ENCODE measurements around the gene RANBP1.
A peak's percentile ranks its signal among the peaks of the same experiment; 100 is the strongest.
"Not testable (repeated sequence)": the region's sequence is repeated elsewhere in the genome, so short reads cannot be mapped to it uniquely, and the experiment has no call there.

The RANBP1 gene

DNA sequence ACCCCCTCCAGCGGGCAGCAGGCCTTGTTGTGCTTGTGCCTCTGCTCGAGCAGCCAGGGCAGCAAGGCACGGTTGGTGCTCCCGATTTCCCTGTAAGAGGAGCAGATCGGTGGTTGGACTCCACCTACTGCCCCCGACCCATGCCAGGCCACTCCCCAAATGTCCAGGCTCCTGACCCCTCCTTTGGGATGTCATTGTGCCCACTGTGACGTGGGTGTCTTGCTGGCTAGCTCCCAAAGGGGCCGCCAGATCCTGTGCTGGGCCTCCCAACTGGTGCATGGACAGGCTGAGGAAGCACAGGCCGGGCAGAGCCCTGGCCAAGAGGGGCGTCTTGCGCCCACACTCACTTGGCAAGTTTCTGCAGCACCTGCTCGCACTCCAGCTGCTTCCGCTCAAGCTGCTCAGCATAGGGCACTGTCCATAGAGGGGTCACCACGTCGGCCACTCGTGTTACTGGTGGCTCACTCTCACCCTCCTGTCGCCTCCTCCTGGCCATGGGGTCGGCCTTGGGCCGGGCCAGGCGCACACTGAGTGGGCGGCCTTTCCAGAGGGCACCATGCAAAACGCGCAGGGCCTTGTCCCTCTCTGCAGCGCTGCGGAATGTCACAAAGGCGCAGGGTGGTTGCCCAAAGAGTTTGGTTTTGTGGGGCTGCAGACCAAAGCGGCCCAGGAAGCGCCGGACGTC, at the start of gene RANBP1:
Gene RANBP1, plus strand, starts transcription at position 414 of the 685 bp plus-strand sequence. Its CDS starts 81 bp downstream, at position 495.
- Histone ChIP-seq H3K9ac (ENCODE audit: insufficient read length) (peak within 1 kb of the TSS; percentile 99), H3K9me3 (ENCODE audit: low read depth, low read length) (no peaks in the 10 kb centered on the region), H3K4me3 (peak within 1 kb of the TSS; percentile 100), H3K36me3 (ENCODE audit: insufficient read depth, low read length) (peaks cover 73% of the 10 kb centered on the region), H3K27ac (peak within 1 kb of the TSS; percentile 72)
- DNase-seq (ENCODE audit: low read depth, low spot score) = no peak
- TF ChIP-seq POLR2AphosphoS5 (IDR thresholded peaks at IDR 0.05; ENCODE audit: borderline replicate concordance, low read depth, low read length) = no peak
- TF ChIP-seq EZH2 (IDR thresholded peaks at IDR 0.05) = no peak
- no peak for TF ChIP-seq FOXP2 (optimal IDR thresholded peaks at IDR 0.05; ENCODE audit: control extremely low read depth, extremely low read length, insufficient read depth)

DNA sequence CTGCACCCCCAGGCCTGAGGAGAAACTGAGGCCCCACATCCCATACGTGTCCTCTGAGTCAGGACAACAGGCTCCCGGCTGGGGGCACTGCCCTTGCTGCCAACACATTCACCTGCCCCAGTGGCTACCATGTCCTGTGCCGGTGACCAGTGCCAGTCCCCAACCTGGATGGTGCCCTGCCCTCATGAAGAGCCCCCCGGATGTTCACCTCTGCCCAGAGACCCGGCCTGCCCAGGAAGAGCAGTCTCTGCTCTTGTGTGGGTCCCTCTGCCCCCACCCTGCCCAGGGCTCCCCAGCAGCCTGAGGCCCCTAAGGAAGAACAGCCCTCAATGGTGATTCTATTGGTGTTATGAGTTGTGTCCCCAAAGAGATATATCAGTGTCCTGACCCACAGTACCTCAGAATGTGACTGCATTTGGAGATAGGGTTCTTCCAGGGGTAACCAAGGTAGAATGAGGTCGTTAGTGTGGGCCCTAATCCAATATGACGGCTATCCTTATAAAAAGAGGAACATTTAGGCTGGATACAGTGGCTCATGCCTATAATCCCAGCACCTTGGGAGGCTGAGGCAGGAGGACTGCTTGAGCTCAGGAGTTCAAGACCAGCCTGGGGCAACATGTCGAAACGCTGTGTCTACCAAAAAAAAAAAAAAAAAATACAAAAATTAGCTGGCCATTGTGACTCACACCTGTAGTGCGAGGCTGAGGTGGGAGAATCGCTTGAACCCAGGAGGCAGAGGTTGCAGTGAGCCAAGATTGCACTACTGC, 49.1 kb upstream of the RANBP1 start:
- Histone ChIP-seq H3K4me3 (no peak overlapping the region), H3K36me3 (ENCODE audit: insufficient read depth, low read length) (no peaks in the 10 kb centered on the region), H3K27ac (no peak overlapping the region), H3K9ac (ENCODE audit: insufficient read length) (no peak overlapping the region), H3K9me3 (ENCODE audit: low read depth, low read length) (no peaks in the 10 kb centered on the region)
- TF ChIP-seq POLR2AphosphoS5 (IDR thresholded peaks at IDR 0.05; ENCODE audit: borderline replicate concordance, low read depth, low read length) (no peak), FOXP2 (optimal IDR thresholded peaks at IDR 0.05; ENCODE audit: control extremely low read depth, extremely low read length, insufficient read depth) (no peak), EZH2 (IDR thresholded peaks at IDR 0.05) (no peak)
- DNase-seq (ENCODE audit: low read depth, low spot score) = no peak

DNA sequence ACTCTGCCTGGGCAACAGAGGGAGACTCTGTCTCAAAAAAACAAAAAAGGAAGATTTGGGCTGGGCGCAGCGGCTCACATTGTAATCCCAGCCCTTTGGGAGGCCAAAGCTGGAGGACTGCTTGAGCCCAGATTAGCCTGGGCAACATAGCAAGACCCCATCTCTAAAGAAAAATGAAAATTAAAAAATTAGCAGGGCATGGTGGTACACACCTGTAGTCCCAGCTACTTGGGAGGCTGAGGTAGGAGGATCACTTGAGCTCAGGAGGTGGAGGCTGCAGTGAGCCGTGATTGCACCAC, 48.6 kb upstream of the RANBP1 start:
- not testable (repeated sequence) for H3K27ac ChIP-seq; DNase-seq (ENCODE audit: low read depth, low spot score); H3K9ac ChIP-seq (ENCODE audit: insufficient read length); H3K36me3 ChIP-seq (ENCODE audit: insufficient read depth, low read length); H3K4me3 ChIP-seq; H3K9me3 ChIP-seq (ENCODE audit: low read depth, low read length)

DNA sequence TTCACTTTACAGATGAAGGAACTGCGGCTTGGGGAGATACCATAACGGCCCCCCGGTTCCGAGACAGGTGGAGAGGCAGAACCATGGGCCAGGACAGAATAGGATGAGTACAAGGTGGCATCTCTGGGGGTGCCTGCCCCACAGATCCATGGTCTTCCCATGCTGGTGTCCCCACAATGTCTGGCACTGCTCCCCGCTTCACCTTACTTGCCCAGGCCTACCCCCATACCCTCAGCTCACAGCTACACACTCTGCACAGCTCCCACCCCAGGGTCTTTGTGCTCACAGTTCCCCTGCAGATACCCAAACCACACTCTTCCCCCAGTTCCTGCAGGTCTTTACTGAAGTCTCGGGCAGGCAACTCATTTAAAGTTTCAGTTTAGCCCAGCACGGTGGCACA, 47.3 kb upstream of the RANBP1 start:
- Histone ChIP-seq H3K36me3 (ENCODE audit: insufficient read depth, low read length) (no peaks in the 10 kb centered on the region), H3K27ac (no peak overlapping the region), H3K4me3 (no peak overlapping the region), H3K9ac (ENCODE audit: insufficient read length) (no peak overlapping the region), H3K9me3 (ENCODE audit: low read depth, low read length) (no peaks in the 10 kb centered on the region)
- DNase-seq (ENCODE audit: low read depth, low spot score) = no peak
- TF ChIP-seq EZH2 (IDR thresholded peaks at IDR 0.05) (no peak), POLR2AphosphoS5 (IDR thresholded peaks at IDR 0.05; ENCODE audit: borderline replicate concordance, low read depth, low read length) (no peak), FOXP2 (optimal IDR thresholded peaks at IDR 0.05; ENCODE audit: control extremely low read depth, extremely low read length, insufficient read depth) (no peak)

DNA sequence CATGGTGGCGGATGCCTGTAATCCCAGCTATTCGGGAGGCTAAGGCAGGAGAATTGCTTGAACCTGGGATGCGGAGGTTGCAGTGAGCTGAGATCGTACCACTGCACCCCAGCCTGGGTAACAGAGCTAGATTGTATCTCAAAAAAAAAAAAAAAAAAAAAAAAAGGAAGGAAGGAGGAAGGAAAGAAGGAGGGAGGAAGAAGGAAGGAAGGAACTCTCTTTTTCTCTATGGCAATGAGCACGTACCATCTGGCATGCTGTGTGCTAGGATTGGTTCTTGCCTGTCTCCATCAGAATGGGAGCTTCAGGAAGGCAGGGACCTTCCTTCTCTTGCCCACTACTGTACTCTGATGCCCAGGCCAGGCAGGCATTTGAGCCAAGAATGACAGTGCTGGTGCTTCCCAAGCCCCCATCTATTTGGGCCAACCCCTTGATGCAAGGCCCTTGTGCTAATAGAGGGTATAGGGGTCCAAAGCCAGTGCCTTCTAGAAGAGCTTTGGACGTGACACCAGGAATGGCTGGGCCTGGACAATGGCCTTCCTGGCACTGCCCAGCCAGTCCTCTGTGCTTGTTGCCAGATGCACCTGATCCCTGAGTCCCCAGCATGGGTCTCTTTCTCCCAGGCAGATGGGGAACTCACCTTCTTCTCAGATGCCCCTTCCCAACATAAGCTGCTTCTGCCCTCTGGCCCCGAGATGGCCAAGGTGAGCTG, 46.4 kb upstream of the RANBP1 start:
- Histone ChIP-seq H3K36me3 (ENCODE audit: insufficient read depth, low read length) (no peaks in the 10 kb centered on the region), H3K27ac (no peak overlapping the region), H3K9ac (ENCODE audit: insufficient read length) (no peak overlapping the region), H3K4me3 (no peak overlapping the region), H3K9me3 (ENCODE audit: low read depth, low read length) (no peaks in the 10 kb centered on the region)
- DNase-seq (ENCODE audit: low read depth, low spot score) = no peak
- TF ChIP-seq EZH2 (IDR thresholded peaks at IDR 0.05) (no peak), FOXP2 (optimal IDR thresholded peaks at IDR 0.05; ENCODE audit: control extremely low read depth, extremely low read length, insufficient read depth) (no peak), POLR2AphosphoS5 (IDR thresholded peaks at IDR 0.05; ENCODE audit: borderline replicate concordance, low read depth, low read length) (no peak)

DNA sequence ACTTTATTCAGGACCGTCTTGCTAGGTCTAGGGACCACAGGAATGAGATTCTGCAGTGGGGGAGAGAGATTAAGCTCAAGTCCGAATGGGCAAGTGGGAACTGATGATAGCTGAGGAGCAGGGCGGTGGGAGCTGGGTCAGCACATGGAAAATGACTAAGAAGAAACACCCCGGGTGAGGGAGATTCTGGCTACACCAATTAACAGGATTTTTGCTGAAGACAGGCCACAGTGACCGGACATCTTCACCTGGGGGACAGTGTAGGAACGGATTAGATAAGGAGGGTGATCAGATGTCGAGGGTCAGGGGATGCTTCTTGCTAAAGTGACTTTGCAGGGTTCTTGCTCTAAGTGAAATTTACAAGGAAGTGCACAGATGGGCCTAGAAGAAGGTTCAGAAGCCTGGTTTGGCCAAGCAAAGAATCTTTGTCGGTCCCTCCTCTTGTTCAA, 44.4 kb upstream of the RANBP1 start:
- Histone ChIP-seq H3K27ac (no peak overlapping the region), H3K4me3 (no peak overlapping the region), H3K9me3 (ENCODE audit: low read depth, low read length) (no peaks in the 10 kb centered on the region), H3K9ac (ENCODE audit: insufficient read length) (no peak overlapping the region), H3K36me3 (ENCODE audit: insufficient read depth, low read length) (no peaks in the 10 kb centered on the region)
- DNase-seq (ENCODE audit: low read depth, low spot score) = no peak
- TF ChIP-seq FOXP2 (optimal IDR thresholded peaks at IDR 0.05; ENCODE audit: control extremely low read depth, extremely low read length, insufficient read depth) = no peak
- no peak for TF ChIP-seq EZH2 (IDR thresholded peaks at IDR 0.05)
- no peak for TF ChIP-seq POLR2AphosphoS5 (IDR thresholded peaks at IDR 0.05; ENCODE audit: borderline replicate concordance, low read depth, low read length)

DNA sequence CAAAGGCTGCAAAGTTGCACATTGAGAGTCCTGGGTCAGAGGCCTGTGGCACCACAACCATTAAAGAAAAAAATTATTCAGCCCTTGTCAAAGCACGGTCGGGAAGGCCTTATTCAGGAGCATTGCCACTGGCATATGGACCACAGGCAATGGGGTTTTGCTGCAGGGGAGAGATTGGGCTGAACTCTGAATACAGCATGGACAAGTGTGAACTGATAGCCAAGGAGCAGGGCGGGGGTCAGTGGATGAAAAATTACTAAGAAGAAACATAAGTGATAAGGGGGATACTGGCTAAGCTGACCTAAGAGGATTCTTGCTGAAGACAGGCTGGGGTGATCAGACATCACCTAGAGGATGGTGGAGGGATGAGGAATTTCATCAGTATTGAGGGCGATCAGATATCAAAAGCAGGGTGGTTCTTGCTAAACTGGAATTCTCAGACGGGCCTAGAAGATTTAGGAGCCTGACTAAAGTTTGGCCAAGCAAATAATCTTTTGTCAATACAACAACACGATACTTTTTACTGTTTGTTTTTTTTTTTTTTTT, 39.2 kb upstream of the RANBP1 start:
- H3K9ac ChIP-seq (ENCODE audit: insufficient read length) = peak overlapping the region; percentile 51
- no peak overlapping the region for H3K4me3 ChIP-seq
- no peaks in the 10 kb centered on the region for H3K9me3 ChIP-seq (ENCODE audit: low read depth, low read length)
- DNase-seq (ENCODE audit: low read depth, low spot score) = no peak
- no peaks in the 10 kb centered on the region for H3K36me3 ChIP-seq (ENCODE audit: insufficient read depth, low read length)
- TF ChIP-seq FOXP2 (optimal IDR thresholded peaks at IDR 0.05; ENCODE audit: control extremely low read depth, extremely low read length, insufficient read depth) (no peak), EZH2 (IDR thresholded peaks at IDR 0.05) (no peak), POLR2AphosphoS5 (IDR thresholded peaks at IDR 0.05; ENCODE audit: borderline replicate concordance, low read depth, low read length) (no peak)
- H3K27ac ChIP-seq = no peak overlapping the region

DNA sequence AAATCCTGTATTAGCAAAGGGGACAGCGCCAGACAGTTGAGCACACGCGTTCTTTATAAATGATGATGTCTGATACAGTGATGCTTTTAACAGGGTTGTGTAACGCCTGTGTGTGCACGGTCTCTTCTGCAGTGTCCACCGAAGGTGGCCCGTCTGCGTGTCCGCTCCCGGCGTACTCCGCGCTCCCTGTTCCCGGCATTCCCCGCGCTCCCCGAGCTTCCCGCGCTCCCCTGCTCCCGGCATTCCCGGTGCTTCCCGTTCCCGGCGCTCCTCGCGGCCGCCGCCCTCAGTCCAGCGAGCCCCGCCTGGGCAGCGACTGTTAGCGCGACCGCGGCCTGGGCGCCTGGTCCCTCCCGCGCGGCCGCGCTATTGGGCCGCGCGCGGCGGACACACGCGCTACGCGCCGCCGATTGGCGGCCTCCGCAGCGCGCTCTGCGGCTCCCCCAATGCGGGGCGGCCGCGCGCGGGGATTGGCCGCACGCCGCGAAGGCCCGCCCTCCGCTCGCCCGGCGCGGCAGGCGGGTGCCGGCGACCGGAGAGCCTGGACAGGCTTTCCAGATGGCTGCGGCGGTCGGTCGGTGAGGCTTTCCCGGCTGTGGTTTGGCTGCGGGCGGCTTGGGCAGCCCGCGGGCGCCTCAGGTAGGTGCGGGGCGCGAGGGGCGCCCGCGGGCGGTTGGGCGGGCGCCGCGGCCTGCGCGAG, 36.0 kb upstream of the RANBP1 start, which contains the start of gene DGCR8:
Gene DGCR8, plus strand, starts transcription at position 497 of the 700 bp plus-strand sequence. CDS start 5,723 bp downstream, outside the sequence.
- Histone ChIP-seq H3K9ac (ENCODE audit: insufficient read length) (peak within 1 kb of the TSS; percentile 92), H3K9me3 (ENCODE audit: low read depth, low read length) (no peaks in the 10 kb centered on the region), H3K4me3 (peak within 1 kb of the TSS; percentile 81), H3K27ac (peak within 1 kb of the TSS; percentile 91), H3K36me3 (ENCODE audit: insufficient read depth, low read length) (peaks cover 2% of the 10 kb centered on the region)
- peak; percentile 89 for TF ChIP-seq POLR2AphosphoS5 (IDR thresholded peaks at IDR 0.05; ENCODE audit: borderline replicate concordance, low read depth, low read length)
- TF ChIP-seq EZH2 (IDR thresholded peaks at IDR 0.05) = no peak
- DNase-seq (ENCODE audit: low read depth, low spot score) = peak; percentile 34

All from SK-N-MC (cell line).